GM19468 (cell line): ENCODE results near the gene H2AZ2.
"Not testable (repeated sequence)": the region's sequence is repeated elsewhere in the genome, so short reads cannot be mapped to it uniquely, and the experiment has no call there.

Experiments used
- ATAC-seq: cut with Tn5 transposase; IDR thresholded peaks from one replicate; pipeline ENCODE4 v1.9.1; 2021; ENCODE audit warnings: mild to moderate bottlenecking, moderate library complexity, moderate number of reproducible peaks; ENCODE audit not compliant: unreplicated experiment; ENCODE audit errors: extremely low read depth

H2AZ2 gene

GRCh38 chr7:44791278-44792219 lies 56.3 kb downstream of the H2AZ2 start:
- ATAC-seq, result no peak

- ATAC-seq, result no peak
These were observed 57.9 kb downstream of the H2AZ2 start for GRCh38 chr7:44789990-44790389.

- ATAC-seq, result no peak
These were observed 60.1 kb downstream of the H2AZ2 start for GRCh38 chr7:44787762-44788161.

- no peak for ATAC-seq
These were observed 60.8 kb downstream of the H2AZ2 start for GRCh38 chr7:44787041-44787440.

GRCh38 chr7:44785218-44785617 lies 62.7 kb downstream of the H2AZ2 start:
- ATAC-seq, result not testable (repeated sequence)

GRCh38 chr7:44784364-44784763 lies 63.5 kb downstream of the H2AZ2 start:
- ATAC-seq, result no peak

- no peak for ATAC-seq
These were observed 64.5 kb downstream of the H2AZ2 start for GRCh38 chr7:44783407-44783806.

GRCh38 chr7:44782460-44782859 lies 65.4 kb downstream of the H2AZ2 start:
- ATAC-seq, result no peak
